Measurements from ENCODE around the gene SAMD9L.

DNA sequence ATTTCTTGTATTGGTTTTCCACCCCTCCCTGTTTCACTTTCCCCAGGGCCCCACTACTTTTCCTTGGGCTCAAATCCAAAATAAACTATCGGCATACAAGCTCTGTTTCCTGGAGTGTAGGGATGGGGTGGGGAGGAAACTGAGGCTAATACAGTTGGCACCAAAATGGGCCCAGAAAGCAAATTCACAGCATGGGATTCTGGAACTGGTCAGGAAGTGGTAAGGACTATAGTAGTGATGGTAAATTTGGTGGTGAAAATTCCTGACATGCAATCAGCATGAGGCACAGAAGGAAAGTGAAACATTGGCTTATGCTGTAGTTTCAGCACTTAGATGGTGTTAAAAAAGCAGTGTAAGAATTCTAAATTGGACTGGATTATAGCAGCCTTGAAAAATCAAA lies 8.7 kb upstream of the SAMD9L start:
- TF ChIP-seq, protein P1, sequence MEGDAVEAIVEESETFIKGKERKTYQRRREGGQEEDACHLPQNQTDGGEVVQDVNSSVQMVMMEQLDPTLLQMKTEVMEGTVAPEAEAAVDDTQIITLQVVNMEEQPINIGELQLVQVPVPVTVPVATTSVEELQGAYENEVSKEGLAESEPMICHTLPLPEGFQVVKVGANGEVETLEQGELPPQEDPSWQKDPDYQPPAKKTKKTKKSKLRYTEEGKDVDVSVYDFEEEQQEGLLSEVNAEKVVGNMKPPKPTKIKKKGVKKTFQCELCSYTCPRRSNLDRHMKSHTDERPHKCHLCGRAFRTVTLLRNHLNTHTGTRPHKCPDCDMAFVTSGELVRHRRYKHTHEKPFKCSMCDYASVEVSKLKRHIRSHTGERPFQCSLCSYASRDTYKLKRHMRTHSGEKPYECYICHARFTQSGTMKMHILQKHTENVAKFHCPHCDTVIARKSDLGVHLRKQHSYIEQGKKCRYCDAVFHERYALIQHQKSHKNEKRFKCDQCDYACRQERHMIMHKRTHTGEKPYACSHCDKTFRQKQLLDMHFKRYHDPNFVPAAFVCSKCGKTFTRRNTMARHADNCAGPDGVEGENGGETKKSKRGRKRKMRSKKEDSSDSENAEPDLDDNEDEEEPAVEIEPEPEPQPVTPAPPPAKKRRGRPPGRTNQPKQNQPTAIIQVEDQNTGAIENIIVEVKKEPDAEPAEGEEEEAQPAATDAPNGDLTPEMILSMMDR (IDR thresholded peaks at IDR 0.05) = no peak
- TF ChIP-seq POLR2A (IDR thresholded peaks at IDR 0.05) = no peak
- TF ChIP-seq POLR2AphosphoS5 (IDR thresholded peaks at IDR 0.05; ENCODE audit: insufficient read depth in 1 of 2, low read depth in 1 of 2) = no peak
